Measurements from ENCODE around the gene ACTN1. TPM values are rescaled to one million over a fixed set of nuclear protein-coding genes. Genes with fewer than 3 reads are reported as not detected.

The ACTN1 gene
- total and polyA plus RNA-seq, 7 experiments from 2014 or later, result 41.3 to 390 (median 227) TPM

DNA sequence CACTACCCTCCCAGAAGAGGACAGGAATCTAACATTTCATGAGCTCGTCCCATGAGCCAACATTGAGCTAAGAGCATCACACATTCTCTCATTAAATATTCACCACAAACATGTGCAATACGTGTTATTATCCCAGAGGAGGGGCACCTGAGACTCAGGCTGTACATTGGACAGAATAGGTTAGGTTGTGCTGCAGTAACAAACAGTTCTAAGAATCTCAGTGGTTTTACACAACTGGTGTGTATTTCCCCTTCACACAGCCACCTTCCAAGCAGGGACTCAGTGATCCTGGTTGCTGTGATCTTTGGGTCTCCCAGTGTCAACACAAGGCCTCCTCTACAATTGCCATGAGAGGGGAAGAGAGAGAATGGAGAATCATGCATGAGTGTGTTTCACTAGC, 15.0 kb upstream of the ACTN1 start:
- Histone ChIP-seq H3K36me3 (ENCODE audit: control insufficient read depth in 2 of 3, insufficient read depth in 3 of 3, low read length in 3 of 3) (no peaks in the 10 kb centered on the region), H3K4me3 (ENCODE audit: low read length) (no peak overlapping the region), H3K27me3 (ENCODE audit: control insufficient read depth in 2 of 2, insufficient read depth in 2 of 2, low read length in 2 of 2) (no peaks in the 10 kb centered on the region), H3K27ac (ENCODE audit: low read depth, low read length) (no peak overlapping the region), H3K4me1 (ENCODE audit: control insufficient read depth in 2 of 2, insufficient read depth in 2 of 2, low read length in 2 of 2) (peaks cover 0 to 7% of the 10 kb centered on the region in 2 donors), H3K9me3 (ENCODE audit: control insufficient read depth in 2 of 3, low read length in 3 of 3) (no peaks in the 10 kb centered on the region)
- Mint-ChIP-seq H3K27ac (peak overlapping the region in 3 of 9 donors; percentile 32 to 48 (median 46)), H3K36me3 (peaks cover 0 to 14% (median 0%) of the 10 kb centered on the region in 5 donors), H3K4me1 (peaks cover 9 to 34% (median 26%) of the 10 kb centered on the region in 7 donors), H3K9me3 (peaks cover 0 to 8% (median 0%) of the 10 kb centered on the region in 11 donors), H3K4me3 (peak overlapping the region in 1 of 10 donors; percentile 12), H3K27me3 (peaks cover 0 to 5% (median 0%) of the 10 kb centered on the region in 5 donors)
- ATAC-seq (no peak), DNase-seq (no peak)
- intact Hi-C loops (cut with micrococcal nuclease), result loop anchor here in 1 of 2 donors (2.0 kb wide), 1 partner anchor 15 kb away; the partner anchor contains the start of gene ACTN1
- ChIA-PET POLR2A (interaction anchor here (1.1 kb wide), 1 partner anchor 14 kb away, joined by 3 read pairs; no protein-coding TSS in a partner anchor), CTCF (interaction anchor here (1.3 kb wide), 1 partner anchor 10 kb away, joined by 4 read pairs; no protein-coding TSS in a partner anchor)

DNA sequence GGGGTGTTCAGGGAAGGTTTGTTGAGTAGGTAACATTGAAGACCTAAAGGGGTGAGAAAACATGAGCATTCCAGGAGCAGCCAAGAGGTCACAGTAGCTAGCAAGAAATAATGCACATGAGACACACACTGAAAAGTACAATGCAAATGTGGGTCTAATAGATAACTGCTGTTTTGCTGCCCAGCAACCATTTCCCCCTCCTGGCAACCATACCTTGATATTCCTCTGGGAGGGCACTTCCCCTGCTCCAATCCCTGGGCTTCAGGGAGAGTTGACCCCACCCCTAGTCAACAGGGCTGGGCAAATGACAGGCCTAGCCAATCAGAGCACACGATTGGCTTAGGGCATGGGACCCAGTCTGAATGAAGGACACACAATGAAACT, 8.5 kb upstream of the ACTN1 start:
- Histone ChIP-seq H3K4me1 (ENCODE audit: control insufficient read depth in 2 of 2, insufficient read depth in 2 of 2, low read length in 2 of 2) (no peaks in the 10 kb centered on the region), H3K27ac (ENCODE audit: low read depth, low read length) (no peak overlapping the region), H3K9me3 (ENCODE audit: control insufficient read depth in 2 of 3, low read length in 3 of 3) (no peaks in the 10 kb centered on the region), H3K4me3 (ENCODE audit: low read length) (no peak overlapping the region), H3K36me3 (ENCODE audit: control insufficient read depth in 2 of 3, insufficient read depth in 3 of 3, low read length in 3 of 3) (no peaks in the 10 kb centered on the region), H3K27me3 (ENCODE audit: control insufficient read depth in 2 of 2, insufficient read depth in 2 of 2, low read length in 2 of 2) (no peaks in the 10 kb centered on the region)
- peaks cover 2 to 32% (median 23%) of the 10 kb centered on the region in 7 donors for H3K4me1 Mint-ChIP-seq
- no peaks in the 10 kb centered on the region for H3K36me3 Mint-ChIP-seq
- ChIA-PET POLR2A (interaction anchor here (0.6 kb wide), 2 partner anchors 395 to 915 kb away, joined by 3 read pairs; no protein-coding TSS in a partner anchor), CTCF (interaction anchor here (0.6 to 0.8 kb wide), 2 partner anchors 77 to 1147 kb away, joined by 3 to 4 read pairs; no protein-coding TSS in a partner anchor)
- H3K27ac Mint-ChIP-seq, result peak overlapping the region in 2 of 9 donors; percentile 8 to 67
- no peak for DNase-seq
- intact Hi-C loops (cut with micrococcal nuclease), result no loop called here
- H3K9me3 Mint-ChIP-seq, result no peaks in the 10 kb centered on the region
- peaks cover 0 to 15% (median 0%) of the 10 kb centered on the region in 5 donors for H3K27me3 Mint-ChIP-seq
- no peak for ATAC-seq
- H3K4me3 Mint-ChIP-seq, result no peak overlapping the region

DNA sequence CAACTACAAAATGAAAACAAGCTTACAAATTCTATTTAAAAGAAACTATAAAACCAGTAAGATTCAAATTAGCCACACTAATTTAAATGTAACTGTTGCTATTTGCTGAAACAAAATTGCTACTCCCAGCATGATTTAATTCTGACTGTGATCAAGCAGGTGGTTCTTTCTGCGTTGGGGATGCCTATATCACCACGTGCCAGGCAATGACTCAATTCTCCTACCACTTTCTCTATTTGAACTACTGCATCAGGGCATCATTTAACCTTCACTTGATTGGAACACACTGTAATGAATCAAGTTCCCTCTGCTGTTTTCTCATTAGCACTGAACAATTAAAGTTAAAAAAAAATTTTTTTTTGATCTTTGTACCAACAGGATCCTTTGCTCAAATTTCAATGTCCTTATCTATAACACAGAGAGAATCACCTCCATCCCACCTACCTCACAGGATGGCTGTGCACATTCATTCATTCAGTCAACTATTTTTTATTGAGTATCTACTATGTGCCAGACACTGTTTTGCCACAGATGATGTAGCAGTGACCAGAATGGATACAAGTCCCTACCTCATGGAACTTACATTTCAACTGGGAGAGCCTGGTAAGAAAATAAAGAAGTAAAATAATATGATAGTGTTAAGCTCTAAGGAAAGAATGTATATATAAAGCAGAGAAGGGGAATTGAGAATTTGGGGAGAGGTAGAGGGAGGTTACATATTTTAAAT, 8.0 kb upstream of the ACTN1 start:
- CTCF ChIA-PET, result interaction anchor here (0.8 to 2.3 kb wide), 3 partner anchors 18 to 76 kb away, joined by 3 to 15 read pairs (median 3); no protein-coding TSS in a partner anchor

DNA sequence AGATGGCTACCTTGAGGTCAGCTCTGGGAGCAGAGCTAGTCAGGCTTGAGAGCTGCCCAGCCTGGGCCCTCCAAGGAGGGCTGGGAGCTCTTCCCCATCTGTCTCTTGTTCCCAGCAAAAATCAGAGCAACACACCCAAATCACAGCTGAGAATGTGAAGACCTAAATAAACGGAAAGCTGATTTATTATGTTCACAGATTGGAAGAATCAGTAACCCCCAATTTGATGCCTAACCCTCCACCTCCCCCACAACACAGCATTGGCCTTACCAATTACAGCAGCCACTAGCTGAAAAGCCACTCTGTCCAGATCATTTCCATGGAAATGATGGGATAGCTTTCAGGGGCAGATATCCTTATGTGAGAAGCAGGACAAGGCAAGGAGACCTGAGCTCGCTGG, 7.1 kb upstream of the ACTN1 start:
- no peaks in the 10 kb centered on the region for H3K4me1 ChIP-seq (ENCODE audit: control insufficient read depth in 2 of 2, insufficient read depth in 2 of 2, low read length in 2 of 2)
- H3K4me3 Mint-ChIP-seq, result no peak overlapping the region
- ATAC-seq, result no peak
- H3K27me3 Mint-ChIP-seq, result peaks cover 0 to 28% (median 0%) of the 10 kb centered on the region in 5 donors
- no peak for DNase-seq
- no peaks in the 10 kb centered on the region for H3K9me3 Mint-ChIP-seq
- CTCF ChIA-PET, result interaction anchor here (0.6 to 2.3 kb wide), 6 partner anchors 17 to 75 kb away, joined by 3 to 15 read pairs (median 3); no protein-coding TSS in a partner anchor
- H3K36me3 ChIP-seq (ENCODE audit: control insufficient read depth in 2 of 3, insufficient read depth in 3 of 3, low read length in 3 of 3), result no peaks in the 10 kb centered on the region
- H3K27ac Mint-ChIP-seq, result peak overlapping the region in 5 of 9 donors; percentile 9 to 62 (median 46)
- POLR2A ChIA-PET, result interaction anchor here (0.7 to 1.4 kb wide), 7 partner anchors 9 to 108 kb away, joined by 3 to 6 read pairs (median 4); no protein-coding TSS in a partner anchor
- no peaks in the 10 kb centered on the region for H3K36me3 Mint-ChIP-seq
- H3K27ac ChIP-seq (ENCODE audit: low read depth, low read length), result no peak overlapping the region
- H3K27me3 ChIP-seq (ENCODE audit: control insufficient read depth in 2 of 2, insufficient read depth in 2 of 2, low read length in 2 of 2), result no peaks in the 10 kb centered on the region
- no peaks in the 10 kb centered on the region for H3K9me3 ChIP-seq (ENCODE audit: control insufficient read depth in 2 of 3, low read length in 3 of 3)
- intact Hi-C loops (cut with micrococcal nuclease), result no loop called here
- peaks cover 5 to 38% (median 29%) of the 10 kb centered on the region in 7 donors for H3K4me1 Mint-ChIP-seq
- H3K4me3 ChIP-seq (ENCODE audit: low read length), result no peak overlapping the region

More for the DNA sequence above, 8.0 kb upstream of the ACTN1 start:
- H3K9me3 ChIP-seq (ENCODE audit: control insufficient read depth in 2 of 3, low read length in 3 of 3), result no peaks in the 10 kb centered on the region
- intact Hi-C loops (cut with micrococcal nuclease), result no loop called here
- Mint-ChIP-seq H3K27ac (peak overlapping the region in 7 of 9 donors; percentile 8 to 67 (median 46)), H3K4me3 (no peak overlapping the region), H3K9me3 (no peaks in the 10 kb centered on the region), H3K4me1 (peaks cover 2 to 32% (median 23%) of the 10 kb centered on the region in 7 donors), H3K27me3 (peaks cover 0 to 19% (median 0%) of the 10 kb centered on the region in 5 donors), H3K36me3 (no peaks in the 10 kb centered on the region)
- H3K4me3 ChIP-seq (ENCODE audit: low read length), result no peak overlapping the region
- DNase-seq, result no peak
- H3K36me3 ChIP-seq (ENCODE audit: control insufficient read depth in 2 of 3, insufficient read depth in 3 of 3, low read length in 3 of 3), result no peaks in the 10 kb centered on the region
- no peak overlapping the region for H3K27ac ChIP-seq (ENCODE audit: low read depth, low read length)
- no peaks in the 10 kb centered on the region for H3K4me1 ChIP-seq (ENCODE audit: control insufficient read depth in 2 of 2, insufficient read depth in 2 of 2, low read length in 2 of 2)
- H3K27me3 ChIP-seq (ENCODE audit: control insufficient read depth in 2 of 2, insufficient read depth in 2 of 2, low read length in 2 of 2), result no peaks in the 10 kb centered on the region
- POLR2A ChIA-PET, result interaction anchor here (0.5 to 1.4 kb wide), 4 partner anchors 13 to 46 kb away, joined by 3 to 4 read pairs (median 4); no protein-coding TSS in a partner anchor
- peak; percentile 54 for ATAC-seq

DNA sequence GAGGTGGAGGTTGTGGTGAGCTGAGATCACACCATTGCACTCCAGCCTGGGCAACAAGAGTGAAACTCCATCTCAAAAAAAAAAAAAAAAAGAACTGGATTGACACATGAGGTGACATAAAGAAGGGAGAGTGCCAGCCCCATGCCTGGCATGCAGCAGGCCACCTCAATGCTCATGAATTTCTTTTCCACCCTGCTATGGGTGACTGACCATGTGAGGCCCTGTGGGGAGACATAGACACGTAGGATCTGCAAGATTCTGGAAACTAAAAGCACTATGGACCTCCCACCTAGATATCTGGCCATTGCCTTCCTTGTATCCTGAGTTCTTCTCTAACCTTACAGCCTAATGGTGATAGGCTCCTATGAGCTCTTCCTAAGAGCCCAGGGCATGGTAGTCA, 5.6 kb upstream of the ACTN1 start:
- intact Hi-C loops (cut with micrococcal nuclease), result no loop called here

DNA sequence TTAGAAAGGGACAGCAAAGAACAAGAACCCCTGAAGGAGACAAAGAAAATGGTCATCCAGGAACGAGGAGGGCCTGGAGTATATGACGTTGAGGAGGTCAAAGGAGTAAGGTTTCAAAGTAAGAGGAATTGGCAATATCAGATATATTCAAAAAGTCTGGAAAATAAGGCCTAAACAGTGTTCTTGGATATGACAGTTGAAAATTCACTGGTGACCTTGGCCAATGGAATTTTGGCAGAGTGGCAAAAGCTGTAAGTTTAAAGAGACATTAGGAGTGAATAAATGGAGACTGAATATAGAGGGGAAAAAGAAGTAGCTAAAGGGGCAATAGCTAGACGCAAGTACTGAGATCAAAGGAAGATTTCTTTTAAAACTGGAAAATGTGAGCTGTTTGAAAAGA, 4.1 kb upstream of the ACTN1 start:
- Mint-ChIP-seq H3K9me3 (no peaks in the 10 kb centered on the region), H3K4me3 (no peak overlapping the region), H3K4me1 (peaks cover 9 to 43% (median 33%) of the 10 kb centered on the region in 7 donors), H3K27me3 (peaks cover 0 to 40% (median 0%) of the 10 kb centered on the region in 5 donors), H3K27ac (peak overlapping the region in 1 of 9 donors; percentile 2), H3K36me3 (no peaks in the 10 kb centered on the region)
- Histone ChIP-seq H3K4me1 (ENCODE audit: control insufficient read depth in 2 of 2, insufficient read depth in 2 of 2, low read length in 2 of 2) (peaks cover 0 to 4% of the 10 kb centered on the region in 2 donors), H3K27me3 (ENCODE audit: control insufficient read depth in 2 of 2, insufficient read depth in 2 of 2, low read length in 2 of 2) (no peaks in the 10 kb centered on the region), H3K4me3 (ENCODE audit: low read length) (no peak overlapping the region), H3K27ac (ENCODE audit: low read depth, low read length) (no peak overlapping the region), H3K9me3 (ENCODE audit: control insufficient read depth in 2 of 3, low read length in 3 of 3) (no peaks in the 10 kb centered on the region), H3K36me3 (ENCODE audit: control insufficient read depth in 2 of 3, insufficient read depth in 3 of 3, low read length in 3 of 3) (peaks cover 0 to 11% (median 0%) of the 10 kb centered on the region in 3 experiments)
- DNase-seq, result no peak
- POLR2A ChIA-PET, result interaction anchor here (0.5 to 1.4 kb wide), 5 partner anchors 9 to 56 kb away, joined by 3 to 4 read pairs (median 3); no protein-coding TSS in a partner anchor
- intact Hi-C loops (cut with micrococcal nuclease), result no loop called here
- ATAC-seq, result no peak
- CTCF ChIA-PET, result interaction anchor here (0.5 to 1.2 kb wide), 4 partner anchors 48 to 76 kb away, joined by 3 to 5 read pairs (median 3); no protein-coding TSS in a partner anchor

More for the DNA sequence above, 5.6 kb upstream of the ACTN1 start:
- CTCF ChIA-PET, result interaction anchor here (2.3 kb wide), 1 partner anchor 73 kb away, joined by 15 read pairs; no protein-coding TSS in a partner anchor
- peaks cover 0 to 4% of the 10 kb centered on the region in 2 donors for H3K4me1 ChIP-seq (ENCODE audit: control insufficient read depth in 2 of 2, insufficient read depth in 2 of 2, low read length in 2 of 2)
- H3K4me3 Mint-ChIP-seq, result no peak overlapping the region
- H3K36me3 ChIP-seq (ENCODE audit: control insufficient read depth in 2 of 3, insufficient read depth in 3 of 3, low read length in 3 of 3), result no peaks in the 10 kb centered on the region
- H3K27me3 Mint-ChIP-seq, result peaks cover 0 to 38% (median 0%) of the 10 kb centered on the region in 5 donors
- no peak overlapping the region for H3K27ac Mint-ChIP-seq
- POLR2A ChIA-PET, result interaction anchor here (1.4 kb wide), 1 partner anchor 58 kb away, joined by 3 read pairs; no protein-coding TSS in a partner anchor
- H3K36me3 Mint-ChIP-seq, result no peaks in the 10 kb centered on the region
- H3K27me3 ChIP-seq (ENCODE audit: control insufficient read depth in 2 of 2, insufficient read depth in 2 of 2, low read length in 2 of 2), result no peaks in the 10 kb centered on the region
- no peaks in the 10 kb centered on the region for H3K9me3 ChIP-seq (ENCODE audit: control insufficient read depth in 2 of 3, low read length in 3 of 3)
- ATAC-seq, result no peak
- no peak overlapping the region for H3K4me3 ChIP-seq (ENCODE audit: low read length)
- peaks cover 11 to 49% (median 38%) of the 10 kb centered on the region in 7 donors for H3K4me1 Mint-ChIP-seq
- no peaks in the 10 kb centered on the region for H3K9me3 Mint-ChIP-seq
- no peak overlapping the region for H3K27ac ChIP-seq (ENCODE audit: low read depth, low read length)
- DNase-seq, result no peak
